ENCODE data around the gene GNG12. TPM values are rescaled to one million over a fixed set of nuclear protein-coding genes. Genes with fewer than 3 reads are reported as not detected.
A peak's percentile ranks its signal among the peaks of the same experiment; 100 is the strongest.

The GNG12 gene
- total RNA-seq, 5 donors from 2014 or later (not counting 1 experiment from before 2014, with no cell fraction given): 0.26 to 0.44 (median 0.35) TPM; not detected in 2

DNA sequence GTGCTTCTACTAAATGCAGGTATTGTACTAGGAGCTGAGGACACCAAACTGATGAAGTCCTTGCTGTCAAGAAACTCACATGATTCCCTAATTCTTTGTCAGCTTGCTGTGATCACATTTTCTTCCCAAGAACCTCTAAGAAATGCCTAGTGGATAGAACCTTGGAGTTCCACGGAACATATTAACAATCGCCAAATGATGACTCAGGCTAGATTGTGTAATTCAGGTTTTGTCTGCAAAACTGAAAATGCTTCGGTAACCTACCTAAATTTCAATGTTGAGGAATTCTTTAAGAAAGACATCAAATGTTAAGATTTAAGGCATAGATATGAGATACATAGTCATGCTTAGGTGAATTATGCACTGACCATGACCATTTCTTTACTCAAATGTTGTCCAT, 150.0 kb downstream of the GNG12 start:
- H3K4me1 ChIP-seq (ENCODE audit: control insufficient read depth in 1 of 2, extremely low read depth in 1 of 2, insufficient read depth in 2 of 2, low read length in 2 of 2): peaks cover 4 to 14% of the 10 kb centered on the region in 2 experiments
- Mint-ChIP-seq H3K4me3 (peak overlapping the region in 1 of 3 donors; percentile 92), H3K27ac (peak overlapping the region; percentile 57 to 70), H3K27me3 (peaks cover 0 to 2% of the 10 kb centered on the region in 2 donors), H3K36me3 (peaks cover 5% of the 10 kb centered on the region), H3K4me1 (peaks cover 29 to 34% (median 31%) of the 10 kb centered on the region in 3 donors), H3K9me3 (no peaks in the 10 kb centered on the region)
- ChIA-PET POLR2A (interaction anchor here in 1 of 2 donors (3.3 kb wide), 1 partner anchor 9 kb away, joined by 18 read pairs; no protein-coding TSS in a partner anchor), CTCF (interaction anchor here (1.5 to 2.1 kb wide), 2 partner anchors 9 to 122 kb away, joined by 3 to 17 read pairs; no protein-coding TSS in a partner anchor)
- H3K36me3 ChIP-seq (ENCODE audit: control insufficient read depth in 2 of 2, extremely low read depth in 1 of 2, insufficient read depth in 1 of 2, low read length in 1 of 2): peaks cover 0 to 1% of the 10 kb centered on the region in 2 donors
- no peak for DNase-seq
- WGBS (ENCODE audit: insufficient coverage): 80% methylated on average over 1 of the region's 3 CpGs
- H3K4me3 ChIP-seq (ENCODE audit: control insufficient read depth in 1 of 2, extremely low read depth in 1 of 2, low read length in 1 of 2): no peak overlapping the region
- no peak overlapping the region for H3K27ac ChIP-seq (ENCODE audit: low read length)
- no peaks in the 10 kb centered on the region for H3K9me3 ChIP-seq
- H3K27me3 ChIP-seq (replicated peaks in 1 of 2; ENCODE audit: control insufficient read depth in 2 of 2, extremely low read depth in 1 of 2, insufficient read depth in 2 of 2, low read length in 1 of 2): no peaks in the 10 kb centered on the region
- no peak for ATAC-seq (replicated peaks in 1 of 4)

DNA sequence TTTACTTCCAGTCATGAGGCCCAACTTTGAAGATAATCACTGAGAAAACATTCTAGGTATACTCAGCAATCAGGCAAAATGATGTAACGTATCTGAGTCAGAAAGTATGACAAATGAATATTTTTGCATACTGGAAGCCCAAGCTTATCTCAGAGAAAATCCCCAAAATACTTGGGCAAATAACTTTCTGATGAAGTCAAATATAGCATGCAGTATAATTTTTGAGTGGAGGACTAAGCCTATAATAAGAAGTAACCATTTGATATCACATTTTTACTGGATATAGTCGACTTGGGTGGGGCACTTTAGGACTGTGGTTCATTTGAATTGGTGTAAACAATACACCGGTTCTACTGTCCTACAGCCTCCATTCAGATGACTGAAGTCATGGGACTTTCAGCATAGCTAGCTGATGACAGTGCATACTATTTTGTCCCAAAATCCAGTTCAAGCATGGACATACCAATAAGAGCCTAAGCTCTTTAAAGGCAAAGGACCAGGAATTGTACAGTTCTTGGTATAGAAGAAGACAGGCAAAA, 150.5 kb downstream of the GNG12 start:
- no CpG with 5 or more reads among the region's 3 CpGs for WGBS (ENCODE audit: insufficient coverage)
- Mint-ChIP-seq H3K9me3 (no peaks in the 10 kb centered on the region), H3K4me1 (peaks cover 29 to 33% (median 31%) of the 10 kb centered on the region in 3 donors), H3K27me3 (peaks cover 0 to 2% of the 10 kb centered on the region in 2 donors), H3K27ac (no peak overlapping the region), H3K36me3 (peaks cover 2% of the 10 kb centered on the region), H3K4me3 (no peak overlapping the region)
- CTCF ChIA-PET: interaction anchor here in 1 of 2 donors (0.7 kb wide), 1 partner anchor 9 kb away, joined by 3 read pairs; no protein-coding TSS in a partner anchor
- H3K4me3 ChIP-seq (ENCODE audit: control insufficient read depth in 1 of 2, extremely low read depth in 1 of 2, low read length in 1 of 2): no peak overlapping the region
- H3K9me3 ChIP-seq: no peaks in the 10 kb centered on the region
- POLR2A ChIA-PET: interaction anchor here in 1 of 2 donors (0.6 kb wide), 1 partner anchor 1654 kb away, joined by 3 read pairs; no protein-coding TSS in a partner anchor
- H3K27me3 ChIP-seq (replicated peaks in 1 of 2; ENCODE audit: control insufficient read depth in 2 of 2, extremely low read depth in 1 of 2, insufficient read depth in 2 of 2, low read length in 1 of 2): no peaks in the 10 kb centered on the region
- DNase-seq (no peak), ATAC-seq (replicated peaks in 1 of 4) (no peak)
- H3K36me3 ChIP-seq (ENCODE audit: control insufficient read depth in 2 of 2, extremely low read depth in 1 of 2, insufficient read depth in 1 of 2, low read length in 1 of 2): no peaks in the 10 kb centered on the region
- no peak overlapping the region for H3K27ac ChIP-seq (ENCODE audit: low read length)
- peaks cover 4 to 14% of the 10 kb centered on the region in 2 experiments for H3K4me1 ChIP-seq (ENCODE audit: control insufficient read depth in 1 of 2, extremely low read depth in 1 of 2, insufficient read depth in 2 of 2, low read length in 2 of 2)

DNA sequence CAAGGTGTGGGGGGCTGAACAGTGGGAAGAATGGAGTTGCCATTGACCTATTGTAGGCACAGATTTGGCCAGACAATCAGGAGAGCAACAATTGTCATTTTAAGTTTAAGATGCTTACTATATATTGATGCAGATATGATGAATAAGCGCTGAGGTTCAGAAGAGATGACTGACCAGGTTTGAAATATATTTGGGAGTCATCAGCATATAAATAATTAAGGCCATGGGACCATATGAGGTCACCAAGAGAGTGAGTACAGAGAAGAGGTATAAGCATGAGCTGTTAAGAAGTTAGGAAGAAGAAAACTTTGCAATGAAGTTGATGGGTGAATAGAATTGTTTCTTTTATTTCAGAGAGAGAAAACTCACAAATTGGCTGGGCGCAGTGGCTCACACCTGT, 152.8 kb downstream of the GNG12 start:
- WGBS (ENCODE audit: insufficient coverage): 96% methylated on average over 2 of the region's 2 CpGs
- no peaks in the 10 kb centered on the region for H3K36me3 Mint-ChIP-seq
- Histone ChIP-seq H3K27ac (ENCODE audit: low read length) (no peak overlapping the region), H3K4me1 (ENCODE audit: control insufficient read depth in 1 of 2, extremely low read depth in 1 of 2, insufficient read depth in 2 of 2, low read length in 2 of 2) (peaks cover 8% of the 10 kb centered on the region in 2 experiments), H3K27me3 (replicated peaks in 1 of 2; ENCODE audit: control insufficient read depth in 2 of 2, extremely low read depth in 1 of 2, insufficient read depth in 2 of 2, low read length in 1 of 2) (no peaks in the 10 kb centered on the region), H3K4me3 (ENCODE audit: control insufficient read depth in 1 of 2, extremely low read depth in 1 of 2, low read length in 1 of 2) (no peak overlapping the region), H3K9me3 (no peaks in the 10 kb centered on the region), H3K36me3 (ENCODE audit: control insufficient read depth in 2 of 2, extremely low read depth in 1 of 2, insufficient read depth in 1 of 2, low read length in 1 of 2) (no peaks in the 10 kb centered on the region)
- ATAC-seq (replicated peaks in 1 of 4) (no peak), DNase-seq (no peak)
- ChIA-PET CTCF (interaction anchor here in 1 of 2 donors (0.6 to 1.2 kb wide), 2 partner anchors 11 to 79 kb away, joined by 3 read pairs; no protein-coding TSS in a partner anchor), POLR2A (no interaction called here)
- peaks cover 0 to 2% of the 10 kb centered on the region in 2 donors for H3K27me3 Mint-ChIP-seq
- H3K27ac Mint-ChIP-seq: no peak overlapping the region
- H3K4me1 Mint-ChIP-seq: peaks cover 22 to 23% (median 22%) of the 10 kb centered on the region in 3 donors
- H3K9me3 Mint-ChIP-seq: no peaks in the 10 kb centered on the region
- no peak overlapping the region for H3K4me3 Mint-ChIP-seq

DNA sequence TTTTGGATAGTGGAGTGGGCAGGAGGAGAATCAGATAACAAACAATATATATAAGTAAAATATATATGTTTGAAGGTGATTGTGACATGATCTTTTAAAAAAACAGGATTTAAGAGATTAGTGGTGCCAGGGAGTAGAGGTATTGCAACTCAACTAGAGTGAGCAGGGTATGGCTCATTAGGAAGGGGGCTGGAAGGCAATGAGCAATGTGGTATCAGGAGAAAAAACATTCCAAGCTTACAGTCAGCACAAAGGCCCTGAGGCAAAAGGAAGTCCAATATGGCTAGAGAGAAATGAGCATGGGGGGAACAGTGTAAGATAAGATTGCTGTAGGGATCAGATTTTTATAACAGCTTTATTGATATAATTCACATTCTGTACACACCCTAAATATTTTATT, 153.6 kb downstream of the GNG12 start:
- DNase-seq: no peak
- no peaks in the 10 kb centered on the region for H3K9me3 ChIP-seq
- H3K4me3 ChIP-seq (ENCODE audit: control insufficient read depth in 1 of 2, extremely low read depth in 1 of 2, low read length in 1 of 2): no peak overlapping the region
- no peak for ATAC-seq (replicated peaks in 1 of 4)
- Mint-ChIP-seq H3K27ac (peak overlapping the region in 1 of 2 donors; percentile 9), H3K4me1 (peaks cover 24 to 28% (median 27%) of the 10 kb centered on the region in 3 donors), H3K9me3 (no peaks in the 10 kb centered on the region), H3K4me3 (no peak overlapping the region), H3K27me3 (peaks cover 0 to 2% of the 10 kb centered on the region in 2 donors), H3K36me3 (no peaks in the 10 kb centered on the region)
- no peaks in the 10 kb centered on the region for H3K27me3 ChIP-seq (replicated peaks in 1 of 2; ENCODE audit: control insufficient read depth in 2 of 2, extremely low read depth in 1 of 2, insufficient read depth in 2 of 2, low read length in 1 of 2)
- H3K36me3 ChIP-seq (ENCODE audit: control insufficient read depth in 2 of 2, extremely low read depth in 1 of 2, insufficient read depth in 1 of 2, low read length in 1 of 2): no peaks in the 10 kb centered on the region
- peaks cover 14 to 15% of the 10 kb centered on the region in 2 experiments for H3K4me1 ChIP-seq (ENCODE audit: control insufficient read depth in 1 of 2, extremely low read depth in 1 of 2, insufficient read depth in 2 of 2, low read length in 2 of 2)
- POLR2A ChIA-PET: no interaction called here
- H3K27ac ChIP-seq (ENCODE audit: low read length): no peak overlapping the region
- CTCF ChIA-PET: no interaction called here

DNA sequence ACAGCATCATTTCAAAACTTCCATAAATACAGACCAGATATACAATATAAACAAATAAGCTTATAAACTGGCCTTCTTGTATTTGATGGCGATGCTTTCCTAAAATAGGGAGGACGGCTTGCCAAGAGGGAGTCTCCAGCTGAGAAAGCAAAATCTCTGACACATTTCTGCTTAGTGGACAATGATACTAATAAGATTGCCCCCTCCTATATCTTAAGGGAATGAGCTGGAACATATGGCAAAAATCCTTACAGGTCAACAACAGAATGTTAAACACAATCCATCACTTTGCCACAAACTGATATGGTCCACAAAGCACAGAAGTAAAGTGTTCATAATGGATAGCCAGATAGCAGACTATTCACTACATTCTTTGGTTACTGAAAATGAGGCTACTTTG, 155.3 kb downstream of the GNG12 start:
- no peaks in the 10 kb centered on the region for H3K9me3 ChIP-seq
- H3K4me1 Mint-ChIP-seq: peaks cover 23 to 26% (median 24%) of the 10 kb centered on the region in 3 donors
- no peaks in the 10 kb centered on the region for H3K27me3 ChIP-seq (replicated peaks in 1 of 2; ENCODE audit: control insufficient read depth in 2 of 2, extremely low read depth in 1 of 2, insufficient read depth in 2 of 2, low read length in 1 of 2)
- ATAC-seq (replicated peaks in 1 of 4): no peak
- WGBS (ENCODE audit: insufficient coverage): no CpG with 5 or more reads among the region's 2 CpGs
- H3K27me3 Mint-ChIP-seq: peaks cover 0 to 6% of the 10 kb centered on the region in 2 donors
- ChIA-PET CTCF (interaction anchor here in 1 of 2 donors (0.7 to 1.1 kb wide), 2 partner anchors 11 to 82 kb away, joined by 4 to 5 read pairs; no protein-coding TSS in a partner anchor), POLR2A (no interaction called here)
- H3K27ac Mint-ChIP-seq: no peak overlapping the region
- no peaks in the 10 kb centered on the region for H3K36me3 Mint-ChIP-seq
- no peaks in the 10 kb centered on the region for H3K36me3 ChIP-seq (ENCODE audit: control insufficient read depth in 2 of 2, extremely low read depth in 1 of 2, insufficient read depth in 1 of 2, low read length in 1 of 2)
- peaks cover 11 to 18% of the 10 kb centered on the region in 2 experiments for H3K4me1 ChIP-seq (ENCODE audit: control insufficient read depth in 1 of 2, extremely low read depth in 1 of 2, insufficient read depth in 2 of 2, low read length in 2 of 2)
- DNase-seq: no peak
- H3K27ac ChIP-seq (ENCODE audit: low read length): no peak overlapping the region
- no peak overlapping the region for H3K4me3 Mint-ChIP-seq
- H3K4me3 ChIP-seq (ENCODE audit: control insufficient read depth in 1 of 2, extremely low read depth in 1 of 2, low read length in 1 of 2): no peak overlapping the region
- H3K9me3 Mint-ChIP-seq: no peaks in the 10 kb centered on the region

DNA sequence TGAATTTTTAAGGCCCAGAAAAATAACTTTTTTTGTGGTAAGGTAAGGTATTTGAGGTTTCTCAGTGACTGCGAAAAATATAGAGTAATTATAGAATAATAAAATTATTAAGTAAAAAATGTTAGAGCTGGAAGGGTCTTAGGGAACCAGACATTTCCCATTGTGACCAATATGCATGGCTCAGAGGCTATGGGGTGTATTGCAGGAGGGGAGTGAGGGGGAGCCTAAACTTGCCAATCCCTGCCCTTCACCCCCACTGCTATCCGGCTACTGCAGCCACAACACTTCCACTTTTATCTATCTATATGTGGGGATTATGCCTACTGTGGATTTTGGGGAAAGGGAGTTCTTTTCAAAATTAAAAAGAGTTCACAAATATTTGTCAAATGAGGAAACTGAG, 155.9 kb downstream of the GNG12 start:
- ATAC-seq (replicated peaks in 1 of 4) (no peak), DNase-seq (no peak)
- Mint-ChIP-seq H3K36me3 (no peaks in the 10 kb centered on the region), H3K27ac (no peak overlapping the region), H3K4me3 (no peak overlapping the region), H3K9me3 (no peaks in the 10 kb centered on the region), H3K27me3 (peaks cover 0 to 6% of the 10 kb centered on the region in 2 donors), H3K4me1 (peaks cover 20 to 26% (median 23%) of the 10 kb centered on the region in 3 donors)
- no peaks in the 10 kb centered on the region for H3K27me3 ChIP-seq (replicated peaks in 1 of 2; ENCODE audit: control insufficient read depth in 2 of 2, extremely low read depth in 1 of 2, insufficient read depth in 2 of 2, low read length in 1 of 2)
- CTCF ChIA-PET: no interaction called here
- H3K4me1 ChIP-seq (ENCODE audit: control insufficient read depth in 1 of 2, extremely low read depth in 1 of 2, insufficient read depth in 2 of 2, low read length in 2 of 2): peaks cover 11 to 18% of the 10 kb centered on the region in 2 experiments
- H3K36me3 ChIP-seq (ENCODE audit: control insufficient read depth in 2 of 2, extremely low read depth in 1 of 2, insufficient read depth in 1 of 2, low read length in 1 of 2): no peaks in the 10 kb centered on the region
- POLR2A ChIA-PET: no interaction called here
- no peak overlapping the region for H3K4me3 ChIP-seq (ENCODE audit: control insufficient read depth in 1 of 2, extremely low read depth in 1 of 2, low read length in 1 of 2)
- H3K27ac ChIP-seq (ENCODE audit: low read length): no peak overlapping the region
- no CpG with 5 or more reads among the region's 2 CpGs for WGBS (ENCODE audit: insufficient coverage)
- no peaks in the 10 kb centered on the region for H3K9me3 ChIP-seq
